A204.1 (cell line): ENCODE results near the gene ART5.
A peak's percentile ranks its signal among the peaks of the same experiment; 100 is the strongest.
"Not testable (repeated sequence)": the region's sequence is repeated elsewhere in the genome, so short reads cannot be mapped to it uniquely, and the experiment has no call there.

Experiments
- FAIRE-seq: peaks from 2 replicates; lab custom pipeline; 2012; peaks lifted over from hg19 to GRCh38; lab: Jason Lieb, UNC

The ART5 gene

DNA sequence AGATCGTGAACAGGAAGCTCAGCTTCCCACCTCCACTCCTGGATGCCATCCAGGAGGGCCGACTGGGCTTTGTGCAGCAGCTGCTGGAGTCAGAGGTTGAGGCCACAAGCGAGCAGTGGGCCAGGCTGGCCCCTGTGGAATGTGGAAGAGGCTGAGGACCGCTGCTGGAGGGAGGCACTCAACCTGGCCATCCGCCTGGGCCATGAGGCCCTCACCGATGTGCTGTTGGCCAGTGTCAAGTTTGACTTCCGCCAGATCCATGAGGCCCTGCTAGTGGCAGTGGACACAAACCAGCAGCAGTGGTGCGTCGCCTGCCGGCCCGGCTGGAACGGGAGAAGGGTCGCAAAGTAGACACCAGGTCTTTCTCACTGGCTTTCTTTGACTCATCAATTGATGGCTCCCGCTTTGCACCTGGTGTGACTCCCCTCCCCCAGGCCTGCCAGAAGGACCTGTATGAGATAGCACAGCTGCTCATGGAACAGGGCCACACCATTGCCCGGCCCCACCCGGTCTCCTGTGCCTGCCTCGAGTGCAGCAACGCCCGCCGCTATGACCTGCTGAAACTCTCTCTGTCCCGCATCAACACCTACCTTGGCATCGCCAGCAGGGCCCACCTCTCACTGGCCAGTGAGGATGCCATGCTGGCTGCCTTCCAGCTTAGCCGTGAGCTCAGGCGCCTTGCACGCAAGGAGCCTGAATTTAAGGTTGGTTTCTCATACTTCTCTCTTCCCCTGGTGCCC lies 24.9 kb downstream of the ART5 start:
- FAIRE-seq, result no peak

DNA sequence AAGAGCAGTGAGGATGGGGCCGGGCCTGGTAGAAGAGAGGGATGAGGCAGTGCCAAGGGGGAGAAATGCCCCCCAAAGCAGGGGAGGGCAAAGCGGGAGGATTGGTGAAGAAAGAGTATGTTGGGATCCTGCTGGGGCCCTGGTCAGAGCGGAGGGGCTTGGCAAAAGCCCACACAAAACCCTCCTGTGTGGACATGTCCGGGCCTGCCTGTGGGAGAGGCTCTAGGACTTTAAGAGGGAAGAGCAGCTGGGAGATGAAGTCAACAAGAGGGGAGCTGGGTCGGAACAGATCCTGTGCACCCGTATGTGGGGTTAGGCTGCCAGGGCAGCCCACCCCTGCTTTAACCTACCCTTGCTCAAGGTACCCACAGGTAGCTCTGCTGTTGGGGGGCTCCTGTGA lies 25.8 kb downstream of the ART5 start:
- FAIRE-seq, result no peak

DNA sequence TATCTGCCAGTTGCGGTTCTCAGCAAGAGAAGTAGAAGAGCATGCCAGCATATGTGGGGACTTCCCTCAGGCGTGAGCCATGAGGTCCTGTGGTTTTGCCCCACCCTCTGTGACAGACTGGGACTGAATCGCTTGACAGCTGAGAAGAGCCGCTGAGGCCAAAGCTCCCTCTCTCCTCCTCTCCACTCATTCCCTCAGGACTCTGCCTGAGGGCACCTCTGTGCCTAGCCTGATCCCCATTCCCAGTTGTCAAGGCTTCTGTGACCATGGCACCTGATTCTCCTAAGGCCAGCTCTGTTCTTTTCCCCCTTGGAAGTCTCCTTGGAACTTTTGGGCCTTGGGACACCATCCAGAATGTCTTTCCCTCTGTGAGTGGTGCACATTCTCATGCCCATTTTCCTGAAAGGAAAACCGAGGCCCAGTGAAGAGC lies 27.0 kb downstream of the ART5 start:
- FAIRE-seq, result no peak

GRCh38 chr11:3613998-3614741 lies 27.6 kb downstream of the ART5 start:
- no peak for FAIRE-seq

DNA sequence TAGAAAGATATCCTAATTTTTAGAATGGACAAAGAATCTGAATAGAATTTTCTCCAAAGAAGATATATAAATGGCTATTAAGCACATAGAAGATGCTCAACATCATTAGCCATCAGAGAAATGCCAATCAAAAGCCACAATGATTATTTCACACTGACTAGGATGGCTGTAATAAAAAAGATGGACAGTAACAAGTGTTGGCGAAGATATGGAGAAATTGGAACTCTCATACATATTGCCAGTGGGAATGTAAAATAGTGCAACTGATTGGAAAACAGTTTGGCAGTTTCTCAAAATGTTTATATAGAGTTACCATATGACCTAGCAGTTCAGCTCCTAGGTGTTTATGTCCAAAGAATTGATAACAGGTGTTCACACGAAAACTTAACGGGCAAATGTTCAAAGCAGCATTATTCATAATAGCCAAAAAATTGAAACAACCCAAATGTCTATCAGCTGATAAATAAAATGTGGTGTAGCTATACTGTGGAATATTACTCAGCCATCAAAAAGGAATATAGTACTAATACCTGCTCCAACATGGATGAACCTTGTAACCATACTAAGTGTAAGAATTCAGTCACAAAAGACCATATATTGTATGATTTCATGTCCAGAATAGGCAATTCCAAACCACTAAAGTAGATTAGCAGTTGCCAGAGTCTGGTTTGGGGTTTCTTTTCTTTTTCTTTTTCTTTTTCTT lies 29.7 kb downstream of the ART5 start:
- no peak for FAIRE-seq

DNA sequence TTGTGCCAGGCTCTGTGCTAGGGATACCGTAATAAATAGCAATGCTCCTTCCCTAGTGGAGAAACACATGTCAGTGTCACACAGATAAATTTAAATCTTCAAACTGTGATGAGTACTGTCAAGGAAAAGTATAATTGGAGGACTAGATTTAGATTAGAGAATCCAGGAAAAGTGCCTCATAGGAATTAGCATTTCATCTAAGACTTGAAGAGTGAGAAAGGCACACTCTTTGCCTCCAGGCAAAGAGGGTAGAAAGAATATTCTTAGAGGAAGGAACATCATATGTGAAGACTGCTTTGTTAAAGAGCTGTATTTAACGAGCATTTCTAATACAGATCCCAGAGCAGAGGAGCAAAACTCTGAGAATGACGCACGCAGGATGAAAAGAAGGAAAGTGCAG lies 30.9 kb downstream of the ART5 start:
- FAIRE-seq, result no peak

DNA sequence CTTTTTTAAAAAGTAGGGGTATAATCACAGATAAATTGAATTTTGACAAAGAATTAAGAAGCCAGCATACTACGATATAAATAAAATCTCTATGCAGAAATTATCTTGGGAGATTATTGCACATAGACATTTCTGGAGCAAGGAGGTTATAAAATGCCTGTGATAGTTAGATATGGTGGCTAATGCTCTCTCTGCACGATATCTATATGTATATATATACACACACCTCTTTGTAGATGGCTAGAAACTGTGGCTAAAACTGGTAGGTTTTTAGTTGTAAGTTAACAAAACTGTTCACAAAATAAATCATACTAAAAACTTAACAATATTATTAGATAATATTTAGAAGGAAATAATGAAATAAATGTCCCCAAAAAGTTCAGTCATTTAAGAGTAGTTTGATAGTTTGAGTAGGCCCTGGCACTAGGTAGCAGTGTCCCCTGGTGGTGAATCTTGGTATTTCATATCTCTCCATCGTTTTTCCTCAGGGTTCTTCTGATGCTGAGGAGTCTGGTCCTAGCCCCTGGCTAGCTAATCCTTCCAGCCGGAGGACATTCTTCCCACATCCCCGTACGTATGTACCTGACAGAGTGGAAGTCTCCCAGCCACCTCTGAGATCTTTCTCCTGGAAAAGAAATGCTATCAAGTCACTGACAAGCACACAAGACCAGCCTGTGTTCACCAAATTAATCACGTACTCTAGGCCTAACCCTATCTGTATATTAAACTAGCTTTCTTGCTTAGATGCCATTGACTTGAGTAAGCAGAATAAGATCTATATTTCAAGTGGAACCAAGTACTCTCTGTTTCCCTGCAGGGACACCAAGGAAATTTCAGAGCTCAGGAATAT lies 32.2 kb downstream of the ART5 start:
- peak; percentile 90 for FAIRE-seq

DNA sequence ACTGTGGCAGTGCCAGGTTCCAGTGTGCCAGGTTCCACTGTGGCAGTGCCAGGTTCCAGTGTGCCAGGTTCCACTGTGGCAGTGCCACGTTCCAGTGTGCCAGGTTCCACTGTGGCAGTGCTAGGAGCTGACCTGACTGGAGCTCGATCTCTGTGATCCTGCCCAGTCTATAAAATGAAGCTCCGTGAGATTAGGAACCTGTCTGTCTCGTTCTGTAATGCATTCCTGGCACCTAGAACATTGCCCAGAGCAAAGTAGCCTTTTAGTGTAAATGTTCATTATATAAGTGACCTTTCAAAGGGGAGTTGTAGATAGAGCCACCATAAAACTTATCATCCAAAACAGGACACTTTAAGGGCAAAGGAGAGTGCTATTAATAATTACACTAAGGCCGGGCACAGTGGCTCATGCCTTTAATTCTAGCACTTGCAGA lies 36.0 kb downstream of the ART5 start:
- no peak for FAIRE-seq

DNA sequence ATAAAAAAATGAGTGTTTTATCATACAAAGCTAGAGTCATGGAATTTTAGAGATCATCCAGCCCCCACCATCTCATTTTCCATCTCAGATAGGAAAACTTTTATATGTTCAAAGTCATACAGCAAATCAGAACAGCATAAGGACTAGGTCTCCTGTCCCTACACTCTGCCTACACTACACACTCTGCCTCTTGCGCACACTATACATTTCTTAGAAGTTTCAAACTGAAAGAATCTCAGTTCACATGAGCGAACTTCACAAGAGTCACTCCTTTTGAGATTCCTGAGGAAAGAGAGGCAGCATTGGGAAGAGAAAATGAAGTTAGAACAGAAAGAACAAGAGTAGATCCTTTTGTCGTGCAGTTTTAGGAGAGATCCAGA lies 36.5 kb downstream of the ART5 start:
- FAIRE-seq, result no peak

GRCh38 chr11:3604167-3604566 lies 37.6 kb downstream of the ART5 start:
- no peak for FAIRE-seq

- FAIRE-seq, result not testable (repeated sequence)
Measured at GRCh38 chr11:3600201-3600600, 41.6 kb downstream of the ART5 start.

DNA sequence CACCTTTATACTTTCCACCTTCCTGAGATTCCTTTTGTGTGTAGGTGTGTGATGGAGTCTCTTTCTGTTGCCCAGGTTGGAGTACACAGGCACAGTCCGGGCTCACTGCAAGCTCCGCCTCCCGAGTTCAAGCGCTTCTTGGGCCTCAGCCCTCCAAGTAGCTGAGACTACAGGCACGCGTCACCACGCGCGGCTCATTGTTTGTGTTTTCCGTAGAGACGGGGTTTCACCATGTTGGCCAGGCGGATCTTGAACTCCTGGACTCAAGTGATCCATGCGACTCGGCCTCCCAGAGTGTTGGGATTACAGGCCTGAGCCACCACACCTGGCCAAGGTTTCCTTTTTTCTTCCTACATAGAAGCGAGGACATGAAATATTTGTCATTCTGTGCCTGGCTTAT lies 44.0 kb downstream of the ART5 start:
- not testable (repeated sequence) for FAIRE-seq

DNA sequence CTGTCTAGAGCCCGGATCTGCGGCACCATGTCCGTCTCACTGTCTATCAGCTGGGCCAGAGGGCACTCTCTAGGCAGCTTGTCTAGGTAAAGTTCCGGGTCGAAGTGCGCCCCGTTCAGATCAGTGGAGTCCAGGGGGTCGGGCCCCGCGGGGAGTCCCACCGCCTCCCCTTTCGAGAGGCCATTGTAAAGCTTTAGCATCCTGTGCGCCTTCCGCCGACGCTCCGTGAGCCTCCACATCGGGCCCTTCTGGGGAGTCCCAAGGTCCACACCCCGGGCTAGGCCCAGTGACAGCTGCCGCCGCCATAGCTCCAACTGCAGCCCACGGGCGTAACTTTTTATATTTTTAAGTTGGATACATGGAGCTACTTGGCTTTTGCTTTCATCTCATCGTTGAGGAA lies 50.5 kb downstream of the ART5 start:
- not testable (repeated sequence) for FAIRE-seq

DNA sequence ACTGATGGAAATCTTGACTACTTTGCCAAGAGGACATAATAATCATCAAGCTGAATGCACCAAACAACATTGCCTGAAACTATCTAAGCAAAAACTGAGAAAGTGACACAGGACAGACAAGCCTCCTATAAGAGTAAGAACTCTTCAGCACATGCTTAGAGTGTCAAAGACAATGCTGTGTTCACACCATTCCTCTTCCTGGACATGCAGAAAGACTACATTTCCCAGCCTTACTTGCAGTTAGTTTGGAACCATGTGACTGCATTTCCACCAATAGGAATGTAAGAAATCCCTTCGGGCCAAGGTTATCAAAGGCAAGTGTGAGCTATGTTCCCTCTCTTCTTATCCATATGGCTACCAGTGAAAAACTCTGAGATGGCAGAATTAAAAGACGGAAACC lies 51.6 kb downstream of the ART5 start:
- not testable (repeated sequence) for FAIRE-seq

DNA sequence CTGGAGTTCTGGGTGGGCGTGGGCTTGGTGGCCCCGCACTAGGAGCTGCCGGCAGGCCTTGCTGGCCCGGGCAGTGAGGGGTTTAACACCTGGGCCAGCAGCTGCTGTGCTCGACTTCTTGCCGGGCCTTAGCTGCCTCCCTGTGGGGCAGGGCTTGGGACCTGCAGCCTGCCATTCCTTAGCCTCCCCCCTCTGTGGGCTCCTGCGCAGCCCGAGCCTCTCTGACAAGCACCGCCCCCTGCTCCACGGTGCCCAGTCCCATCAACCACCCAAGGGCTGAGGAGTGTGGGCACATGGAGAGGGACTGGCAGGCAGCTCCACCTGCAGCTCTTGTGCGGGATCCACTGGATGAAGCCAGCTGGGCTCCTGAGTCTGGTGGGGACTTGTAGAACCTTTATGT lies 53.0 kb downstream of the ART5 start:
- FAIRE-seq, result not testable (repeated sequence)
